ENCODE measurements around the gene MACO1.
"Not testable (repeated sequence)": the region's sequence is repeated elsewhere in the genome, so short reads cannot be mapped to it uniquely, and the experiment has no call there.

MACO1 gene

GRCh38 chr1:25425098-25426085, 5.3 kb upstream of the MACO1 start:
- no peak for DNase-seq

- DNase-seq = no peak
Measured at GRCh38 chr1:25427696-25428095, 3.0 kb upstream of the MACO1 start.

GRCh38 chr1:25428475-25429166, 2.1 kb upstream of the MACO1 start:
- no peak for DNase-seq

- DNase-seq = no peak
Measured at GRCh38 chr1:25430967-25431881, 527 bp downstream of the MACO1 start.

GRCh38 chr1:25431955-25432719, 1.4 kb downstream of the MACO1 start:
- no peak for DNase-seq

- DNase-seq = no peak
Measured at GRCh38 chr1:25432749-25433388, 2.2 kb downstream of the MACO1 start.

- no peak for DNase-seq
Measured at GRCh38 chr1:25433389-25434186, 2.9 kb downstream of the MACO1 start.

GRCh38 chr1:25435397-25436108, 4.9 kb downstream of the MACO1 start:
- DNase-seq = no peak

- no peak for DNase-seq
Measured at GRCh38 chr1:25437672-25438071, 7.0 kb downstream of the MACO1 start.

GRCh38 chr1:25439287-25439686, 8.6 kb downstream of the MACO1 start:
- DNase-seq = no peak

- no peak for DNase-seq
Measured at GRCh38 chr1:25442178-25442577, 11.5 kb downstream of the MACO1 start.

GRCh38 chr1:25443030-25443699, 12.5 kb downstream of the MACO1 start:
- no peak for DNase-seq

- not testable (repeated sequence) for DNase-seq
Measured at GRCh38 chr1:25444604-25445003, 13.9 kb downstream of the MACO1 start.

GRCh38 chr1:25445993-25446538, 15.4 kb downstream of the MACO1 start:
- no peak for DNase-seq

- DNase-seq = no peak
Measured at GRCh38 chr1:25447547-25447946, 16.9 kb downstream of the MACO1 start.

GRCh38 chr1:25450891-25451290, 20.2 kb downstream of the MACO1 start:
- no peak for DNase-seq

GRCh38 chr1:25451908-25452307, 21.2 kb downstream of the MACO1 start:
- DNase-seq = no peak

GRCh38 chr1:25456502-25456901, 25.8 kb downstream of the MACO1 start:
- no peak for DNase-seq

Data from activated effector memory CD4-positive, alpha-beta T cell treated with anti-CD3 and anti-CD28 coated beads, Interleukin-2, amount 50 U/mL, for 16 hours (primary cell).